Measurements from ENCODE around the gene KDM1B.
"Not testable (repeated sequence)": the region's sequence is repeated elsewhere in the genome, so short reads cannot be mapped to it uniquely, and the experiment has no call there.

The KDM1B gene

DNA sequence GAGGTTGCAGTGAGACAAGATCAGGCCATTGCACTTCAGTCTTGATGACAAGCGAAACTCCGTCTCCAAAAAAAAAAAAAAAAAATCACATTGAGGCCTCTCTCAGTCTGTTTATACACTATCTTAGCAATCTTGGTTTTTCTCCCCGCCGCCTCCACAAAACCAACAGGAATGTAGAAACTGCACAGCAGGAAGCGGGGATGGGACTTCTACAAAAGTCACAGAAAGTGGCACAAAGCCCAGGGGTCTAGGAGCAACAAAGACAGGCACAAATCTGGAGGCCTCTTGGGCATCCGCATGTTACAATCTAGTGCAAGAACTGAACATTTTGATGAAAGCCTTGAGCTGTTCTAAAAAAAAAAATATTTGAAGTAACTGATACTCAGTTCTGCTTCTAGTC, 48.6 kb downstream of the KDM1B start:
- no peak for DNase-seq

DNA sequence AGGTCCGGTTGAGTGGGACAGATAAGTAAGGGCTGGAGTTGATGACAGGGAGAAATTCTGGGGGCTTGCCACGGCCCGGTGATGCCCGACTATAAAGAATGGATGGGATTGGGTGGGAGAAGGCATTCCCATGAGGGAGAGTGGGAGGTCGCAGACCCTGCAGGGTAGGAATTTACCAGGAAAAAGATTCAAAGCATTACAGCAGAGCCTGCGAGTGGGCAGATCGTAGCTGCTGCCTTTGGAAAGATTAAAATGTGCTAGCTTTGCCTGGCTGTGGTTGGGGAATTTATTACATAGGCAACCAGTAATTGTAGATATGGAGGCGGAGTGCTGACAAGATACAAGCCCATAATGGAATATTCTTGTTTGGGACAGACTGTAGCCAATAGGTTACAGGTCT, 49.5 kb downstream of the KDM1B start:
- DNase-seq = no peak

DNA sequence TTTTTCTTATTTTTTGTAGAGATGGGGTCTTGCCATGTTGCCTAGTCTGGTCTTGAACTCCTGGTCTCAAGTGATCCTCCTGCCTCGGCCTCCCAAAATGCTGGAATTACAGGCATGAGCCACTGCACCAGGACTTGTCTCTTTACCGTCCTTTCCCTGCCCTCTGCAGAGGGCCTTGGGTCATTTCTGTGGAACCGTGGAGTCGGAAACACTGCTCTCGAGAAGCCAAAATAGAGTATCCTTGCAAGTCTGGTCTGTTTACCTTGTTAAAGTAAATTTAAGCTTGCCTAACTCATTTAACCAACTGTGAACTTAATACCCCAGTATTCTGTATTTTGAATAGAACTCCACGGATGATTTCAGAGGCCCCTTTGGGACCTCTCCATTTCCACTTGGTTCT, 51.4 kb downstream of the KDM1B start:
- DNase-seq = no peak

DNA sequence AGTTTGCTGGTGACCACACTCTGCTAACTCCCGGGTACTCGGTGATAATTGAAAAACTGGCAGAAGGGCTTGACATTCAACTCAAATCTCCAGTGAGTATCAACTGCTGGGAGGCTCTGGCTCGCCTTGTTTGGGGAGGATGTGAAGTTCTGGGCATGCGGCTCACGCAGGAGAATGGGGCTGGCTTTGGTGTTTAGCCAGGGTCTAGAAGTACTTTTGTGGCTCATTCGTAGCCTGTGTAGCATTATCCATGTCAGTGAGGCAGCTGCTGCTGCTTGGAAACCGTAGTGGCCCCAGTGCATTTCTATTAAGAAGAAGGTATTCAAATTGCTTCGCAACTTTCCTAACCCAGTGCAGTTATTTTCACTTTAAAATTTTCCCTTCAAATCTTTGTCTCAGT, 52.2 kb downstream of the KDM1B start:
- DNase-seq = no peak

DNA sequence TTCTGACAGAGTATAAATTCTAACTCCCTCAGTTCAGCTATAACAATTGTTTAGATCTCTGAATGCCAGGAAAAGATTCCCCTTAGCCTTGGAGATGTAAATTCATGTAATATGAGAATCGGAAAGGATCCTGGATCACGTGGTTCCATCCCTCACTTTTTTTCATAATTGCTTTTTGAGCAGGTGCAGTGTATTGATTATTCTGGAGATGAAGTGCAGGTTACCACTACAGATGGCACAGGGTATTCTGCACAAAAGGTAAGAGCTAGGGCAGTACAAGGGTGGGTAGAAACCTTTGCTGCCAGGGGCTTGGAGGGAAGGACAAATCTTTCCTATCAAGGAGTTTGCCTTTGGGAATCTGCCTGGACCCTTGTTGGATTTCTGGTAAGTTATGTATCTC, 52.7 kb downstream of the KDM1B start:
- no peak for DNase-seq

DNA sequence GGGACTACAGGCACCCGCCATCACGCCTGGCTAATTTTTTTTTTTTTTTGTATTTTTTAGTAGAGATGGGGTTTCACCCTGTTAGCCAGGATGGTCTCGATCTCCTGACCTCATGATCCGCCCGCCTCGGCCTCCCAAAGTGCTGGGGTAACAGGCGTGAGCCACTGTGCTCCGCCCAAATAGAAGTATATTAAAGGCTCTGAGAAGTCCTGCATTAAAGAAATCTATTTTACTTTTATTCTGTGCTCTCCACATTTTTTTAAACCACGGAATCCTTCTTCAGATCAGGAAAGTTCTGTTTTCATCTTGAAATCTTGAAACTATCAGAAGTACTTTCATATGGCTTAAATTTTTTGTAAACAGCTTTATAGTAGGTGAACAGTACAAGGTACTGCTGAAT, 53.6 kb downstream of the KDM1B start:
- DNase-seq = not testable (repeated sequence)

DNA sequence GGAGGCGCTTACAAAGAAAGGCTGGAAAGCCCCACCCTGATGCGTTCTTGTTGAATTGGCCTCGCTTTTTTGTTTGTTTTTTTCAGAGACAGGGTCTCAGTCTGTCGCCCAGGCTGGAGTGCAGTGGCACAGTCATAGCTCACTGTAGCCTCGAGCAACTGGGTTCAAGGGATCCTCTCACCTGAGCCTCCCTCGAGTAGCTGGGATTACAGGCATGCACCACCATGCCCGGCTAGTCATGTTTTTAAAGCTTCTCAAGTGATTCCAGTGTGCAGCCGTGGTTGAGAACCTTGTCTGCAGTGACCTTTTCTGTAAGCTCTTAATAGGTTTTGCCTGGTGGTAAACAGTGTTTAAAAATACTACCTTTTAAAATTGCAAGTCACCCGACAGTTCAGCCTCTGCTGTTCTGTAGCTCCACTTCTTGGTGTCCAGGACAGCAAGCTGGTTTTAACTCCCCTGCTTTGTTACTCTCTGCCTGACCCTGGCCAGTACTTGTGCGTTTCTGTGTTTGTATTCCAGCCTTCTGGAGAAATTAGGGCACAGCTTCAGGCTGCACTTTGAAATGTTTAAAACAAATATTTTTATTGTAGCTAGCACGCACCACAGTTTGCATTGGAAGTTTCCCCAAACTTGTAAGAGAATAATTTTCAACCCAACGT, 54.4 kb downstream of the KDM1B start:
- no peak for DNase-seq

DNA sequence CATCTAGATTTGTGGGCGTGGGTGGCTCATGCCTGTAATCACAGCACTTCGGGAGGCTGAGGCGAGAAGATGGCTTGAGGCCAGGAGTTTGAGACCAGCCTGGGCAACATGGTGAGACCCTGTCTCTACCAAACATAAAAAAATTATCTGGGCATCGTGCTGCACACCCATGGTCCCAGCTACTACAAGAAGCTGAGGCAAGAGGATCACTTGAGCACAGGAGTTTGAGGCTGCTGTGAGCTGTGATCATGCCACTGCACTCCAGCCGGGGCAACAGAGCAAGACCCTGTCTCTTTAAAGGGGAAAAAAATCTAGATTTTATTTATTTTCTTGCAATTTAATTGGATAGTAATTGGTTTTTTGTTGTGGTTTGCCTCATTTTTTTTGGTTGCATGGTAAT, 55.5 kb downstream of the KDM1B start:
- no peak for DNase-seq

DNA sequence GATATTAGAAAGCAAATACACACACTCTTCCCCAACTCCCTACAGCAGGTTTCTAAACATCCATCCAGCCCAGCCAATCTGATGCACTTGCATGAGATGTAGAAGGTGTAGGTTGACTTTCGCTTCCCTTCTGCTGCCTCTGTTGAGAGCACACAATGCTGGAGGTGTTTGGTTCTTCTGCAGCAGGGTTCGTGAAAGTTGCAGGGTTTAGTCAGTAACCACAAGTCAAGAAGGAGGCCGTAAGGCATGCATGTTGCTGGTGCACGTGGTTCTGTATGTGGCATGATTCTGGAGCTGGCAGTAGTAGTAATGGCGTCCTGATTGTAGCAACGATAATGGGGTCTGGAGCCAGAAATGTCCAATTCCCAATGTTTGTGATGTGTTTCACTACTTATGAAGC, 56.1 kb downstream of the KDM1B start:
- DNase-seq = no peak

DNA sequence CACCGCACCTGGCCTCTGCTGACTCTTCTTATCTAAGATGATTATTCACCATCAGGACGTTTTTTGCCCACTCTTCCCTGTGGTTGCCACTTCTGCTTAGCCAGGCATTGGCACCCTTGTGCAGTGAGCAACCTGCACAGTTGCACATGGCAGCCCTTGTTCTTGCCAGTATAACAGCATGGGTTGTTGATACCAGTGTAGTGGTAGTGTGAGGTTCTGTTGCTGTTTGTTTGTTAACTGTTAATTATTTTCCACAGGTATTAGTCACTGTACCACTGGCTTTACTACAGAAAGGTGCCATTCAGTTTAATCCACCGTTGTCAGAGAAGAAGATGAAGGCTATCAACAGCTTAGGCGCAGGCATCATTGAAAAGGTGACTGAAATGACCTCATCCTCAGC, 57.0 kb downstream of the KDM1B start:
- DNase-seq = no peak

DNA sequence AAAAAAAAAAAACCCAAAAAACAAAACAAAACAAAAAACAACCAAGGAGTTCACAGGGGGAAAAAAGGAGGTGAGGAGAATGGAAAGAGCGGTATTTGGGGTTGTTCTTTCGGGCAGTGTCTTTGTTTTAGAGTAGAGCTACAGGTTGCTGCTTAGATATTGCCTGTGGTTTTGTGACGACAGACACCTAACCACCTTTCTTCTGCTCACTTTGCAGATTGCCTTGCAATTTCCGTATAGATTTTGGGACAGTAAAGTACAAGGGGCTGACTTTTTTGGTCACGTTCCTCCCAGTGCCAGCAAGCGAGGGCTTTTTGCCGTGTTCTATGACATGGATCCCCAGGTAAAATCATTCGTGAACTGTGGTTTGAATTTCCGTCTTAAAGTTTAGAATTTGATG, 58.2 kb downstream of the KDM1B start:
- DNase-seq = no peak

DNA sequence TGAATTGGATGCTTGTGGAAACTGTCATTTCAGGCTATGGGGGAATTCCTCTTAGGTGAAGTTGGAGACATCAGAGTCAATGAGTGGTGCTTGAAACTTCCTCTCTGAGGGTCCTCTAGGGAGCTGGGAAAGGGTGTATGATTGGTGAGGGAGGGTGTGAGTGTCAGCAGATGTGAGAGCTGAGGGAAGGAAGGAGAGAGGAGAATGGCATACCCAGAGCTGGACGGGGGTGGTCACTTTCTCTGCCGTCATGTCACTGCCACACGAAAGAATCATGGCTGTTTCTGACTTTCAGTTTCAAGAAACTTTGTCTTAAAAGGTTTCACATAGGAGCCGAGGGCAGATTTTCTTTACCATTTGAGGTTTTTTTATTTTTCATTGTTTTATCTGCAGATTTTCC, 58.8 kb downstream of the KDM1B start:
- no peak for DNase-seq

DNA sequence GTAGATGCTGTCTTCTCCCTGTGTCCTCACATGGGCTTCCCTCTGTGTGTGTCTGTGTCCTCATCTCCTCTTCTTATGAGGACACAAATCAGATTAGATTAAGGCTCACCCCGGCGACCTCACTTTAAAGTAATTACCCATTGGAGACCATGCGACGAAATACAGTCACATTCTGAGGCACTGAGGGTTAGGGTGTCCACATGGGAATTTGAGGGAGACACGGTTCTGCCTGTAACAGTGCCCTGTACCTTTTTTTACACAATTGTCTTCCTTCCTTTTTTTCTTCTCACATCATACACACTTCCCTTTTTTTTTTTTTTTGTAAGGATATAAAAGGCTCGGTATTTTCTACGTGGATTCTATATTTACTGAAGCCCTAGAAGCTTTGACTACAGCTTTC, 60.2 kb downstream of the KDM1B start:
- peak; percentile 63 for DNase-seq

DNA sequence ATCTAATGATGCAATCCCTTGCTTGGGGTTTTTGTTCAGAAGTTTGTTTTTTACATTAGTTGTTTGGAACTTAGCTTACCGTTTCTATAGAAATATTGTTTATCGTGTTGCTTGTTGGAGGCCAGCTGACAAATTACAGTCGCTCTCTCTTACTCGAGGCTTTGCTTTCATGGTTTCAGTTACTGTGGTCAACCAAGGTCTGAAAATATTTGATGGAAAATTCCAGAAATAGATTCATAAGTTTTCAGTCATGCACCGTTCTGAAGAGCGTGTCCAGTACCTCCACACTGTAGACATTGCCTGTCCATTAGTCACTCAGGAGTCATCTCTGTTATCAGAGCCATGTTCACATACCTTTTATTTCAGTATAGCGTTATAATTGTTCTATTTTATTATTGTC, 61.2 kb downstream of the KDM1B start:
- DNase-seq = no peak

DNA sequence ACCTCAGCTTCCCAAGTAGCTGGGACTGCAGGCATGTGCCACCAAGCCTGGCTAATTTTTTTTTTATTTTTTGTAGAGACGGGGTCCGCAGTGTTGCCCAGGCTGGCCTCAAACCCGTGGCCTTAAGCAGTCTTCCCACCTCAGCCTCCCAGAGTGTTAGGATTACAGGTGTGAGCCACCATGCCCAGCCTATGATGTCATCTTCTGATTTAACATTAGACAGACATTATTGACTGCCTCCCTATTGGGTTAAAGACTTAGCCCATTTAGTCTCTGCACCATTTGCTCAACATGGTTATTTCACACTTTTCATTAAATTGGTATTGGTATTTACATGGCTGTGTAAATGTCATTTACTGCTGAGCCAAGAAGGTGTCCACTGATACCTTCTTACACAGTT, 63.0 kb downstream of the KDM1B start:
- no peak for DNase-seq

DNA sequence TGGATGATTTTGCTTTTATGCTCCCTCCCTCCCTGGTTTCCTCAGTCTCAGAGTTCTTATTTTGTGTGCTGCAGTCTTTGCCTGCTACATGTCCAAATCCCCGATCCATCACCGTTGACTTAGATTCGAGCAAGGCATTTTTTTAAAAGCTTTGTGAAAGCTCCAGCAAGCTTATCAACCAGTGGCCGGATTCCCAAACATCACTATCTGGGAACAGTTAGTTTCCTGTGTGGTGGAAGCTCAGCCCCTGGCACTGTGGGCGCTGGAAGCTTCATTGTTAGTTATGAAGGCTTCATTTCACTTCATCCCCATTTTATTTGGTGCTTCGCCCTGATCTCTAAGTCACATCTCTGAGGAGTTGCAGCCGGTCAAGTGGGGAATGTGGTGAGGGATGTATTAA, 64.4 kb downstream of the KDM1B start:
- DNase-seq = no peak

DNA sequence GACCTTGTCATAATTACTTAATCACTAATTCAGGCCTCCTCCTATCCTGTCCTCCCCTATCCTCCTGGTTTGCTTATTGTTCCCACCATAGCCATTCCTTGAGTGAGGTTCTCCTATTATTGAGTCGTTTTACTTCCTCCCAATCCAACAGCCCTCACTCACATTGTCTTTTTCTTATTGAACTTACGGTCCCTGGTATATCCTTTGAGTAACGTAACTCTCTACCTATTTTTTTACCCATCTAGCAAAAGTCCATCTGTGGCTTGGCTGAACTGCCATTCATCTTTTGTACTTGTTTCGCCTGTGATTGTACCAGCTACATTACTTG, 66.0 kb downstream of the KDM1B start:
- no peak for DNase-seq

DNA sequence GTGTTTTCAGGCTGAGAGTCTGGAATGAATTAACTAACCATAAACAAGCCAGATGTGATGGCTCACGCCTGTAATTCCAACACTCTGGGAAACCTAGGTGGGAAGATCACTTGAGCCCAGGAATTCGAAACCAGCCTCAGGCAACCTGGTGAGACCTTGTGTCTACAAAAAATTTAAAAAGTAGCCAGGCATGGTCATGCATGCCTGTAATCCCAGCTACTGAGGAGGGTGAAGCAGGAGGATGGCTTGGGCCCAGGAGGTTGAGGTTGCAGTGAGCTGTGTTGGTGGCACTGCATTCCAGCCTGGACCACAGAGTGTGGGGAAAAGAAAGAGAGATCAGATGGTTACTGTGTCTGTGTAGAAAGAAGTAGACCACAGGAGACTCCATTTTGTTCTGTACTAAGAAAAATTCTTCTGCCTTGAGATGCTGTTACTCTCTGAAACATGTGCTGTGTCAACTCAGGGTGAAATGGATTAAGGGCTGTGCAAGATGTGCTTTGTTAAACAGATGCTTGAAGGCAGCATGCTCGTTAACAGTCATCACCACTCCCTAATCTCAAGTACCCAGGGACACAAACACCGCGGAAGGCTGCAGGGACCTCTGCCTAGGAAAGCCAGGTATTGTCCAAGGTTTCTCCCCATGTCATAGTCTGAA, 71.4 kb downstream of the KDM1B start:
- not testable (repeated sequence) for DNase-seq

DNA sequence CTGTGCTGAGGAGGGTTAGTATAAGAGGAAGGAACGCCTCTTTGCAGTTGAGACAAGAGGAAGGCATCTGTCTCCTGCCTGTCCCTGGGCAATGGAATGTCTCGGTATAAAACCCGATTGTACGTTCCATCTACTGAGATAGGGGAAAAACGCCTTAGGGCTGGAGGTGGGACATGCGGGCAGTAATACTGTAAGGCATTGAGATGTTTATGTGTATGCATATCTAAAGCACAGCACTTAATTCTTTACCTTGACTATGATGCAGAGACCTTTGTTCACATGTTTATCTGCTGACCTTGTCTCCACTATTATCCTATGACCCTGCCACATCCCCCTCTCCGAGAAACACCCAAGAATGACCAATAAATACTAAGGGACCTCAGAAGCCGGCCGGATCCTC, 71.9 kb downstream of the KDM1B start:
- not testable (repeated sequence) for DNase-seq

DNA sequence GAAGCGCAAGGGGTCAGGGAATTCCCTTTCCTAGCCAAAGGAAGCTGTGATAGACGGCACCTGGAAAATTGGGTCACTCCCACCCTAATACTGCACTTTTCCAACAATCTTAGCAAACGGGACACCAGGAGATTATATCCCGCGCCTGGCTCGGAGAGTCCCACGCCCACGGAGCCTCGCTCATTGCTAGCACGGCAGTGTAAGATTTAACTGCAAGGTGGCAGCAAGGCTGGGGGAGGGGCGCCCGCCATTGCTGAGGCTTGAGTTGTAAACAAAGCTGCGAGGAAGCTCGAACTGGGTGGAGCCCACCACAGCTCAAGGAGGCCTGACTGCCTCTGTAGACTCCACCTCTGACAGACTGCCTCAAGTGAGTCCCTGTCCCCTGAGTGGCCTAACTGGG, 73.4 kb downstream of the KDM1B start:
- not testable (repeated sequence) for DNase-seq

DNA sequence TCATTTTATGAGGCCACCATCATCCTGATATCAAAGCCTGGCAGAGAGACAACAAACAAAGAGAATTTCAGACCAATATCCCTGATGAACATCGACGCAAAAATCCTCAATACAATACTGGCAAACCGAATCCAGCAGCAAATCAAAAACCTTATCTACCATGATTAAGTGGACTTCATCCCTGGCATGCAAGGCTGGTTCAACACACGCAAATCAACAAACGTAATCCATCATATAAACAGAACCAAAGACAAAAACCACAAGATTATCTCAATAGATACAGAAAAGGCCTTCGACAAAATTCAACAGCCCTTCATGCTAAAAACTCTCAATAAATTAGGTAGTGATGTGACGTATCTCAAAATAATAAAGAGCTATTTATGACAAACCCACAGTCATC, 76.6 kb downstream of the KDM1B start:
- not testable (repeated sequence) for DNase-seq

DNA sequence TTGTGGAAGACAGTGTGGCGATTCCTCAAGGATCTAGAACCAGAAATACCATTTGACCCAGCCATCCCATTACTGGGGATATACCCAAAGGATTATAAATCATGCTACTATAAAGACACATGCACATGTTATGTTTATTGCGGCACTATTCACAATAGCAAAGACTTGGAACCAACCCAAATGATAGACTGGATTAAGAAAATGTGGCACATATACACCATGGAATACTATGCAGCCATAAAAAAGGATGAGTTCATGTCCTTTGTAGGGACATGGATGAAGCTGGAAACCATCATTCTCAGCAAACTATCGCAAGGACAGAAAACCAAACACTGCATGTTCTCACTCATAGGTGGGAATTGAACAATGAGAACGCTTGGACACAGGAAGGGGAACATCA, 78.5 kb downstream of the KDM1B start:
- not testable (repeated sequence) for DNase-seq

DNA sequence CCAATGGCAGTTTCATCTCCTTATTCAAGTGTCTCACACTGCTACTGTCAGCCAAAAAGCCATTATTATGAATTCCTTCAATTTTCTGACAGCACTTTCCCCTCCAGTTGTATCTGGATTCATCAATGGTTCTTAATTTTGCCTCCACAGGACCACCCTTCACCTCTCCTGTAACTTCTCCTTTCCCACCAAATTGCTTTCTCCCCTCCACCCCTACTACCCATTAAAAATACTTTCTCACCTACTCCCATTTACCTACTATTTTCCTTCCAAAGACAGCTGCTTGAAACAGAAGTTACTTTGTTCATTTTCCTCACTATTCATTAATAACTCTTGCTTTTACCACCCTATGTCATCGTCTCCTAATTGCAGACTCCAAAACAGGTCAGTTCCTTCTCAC, 79.3 kb downstream of the KDM1B start:
- DNase-seq = no peak

DNA sequence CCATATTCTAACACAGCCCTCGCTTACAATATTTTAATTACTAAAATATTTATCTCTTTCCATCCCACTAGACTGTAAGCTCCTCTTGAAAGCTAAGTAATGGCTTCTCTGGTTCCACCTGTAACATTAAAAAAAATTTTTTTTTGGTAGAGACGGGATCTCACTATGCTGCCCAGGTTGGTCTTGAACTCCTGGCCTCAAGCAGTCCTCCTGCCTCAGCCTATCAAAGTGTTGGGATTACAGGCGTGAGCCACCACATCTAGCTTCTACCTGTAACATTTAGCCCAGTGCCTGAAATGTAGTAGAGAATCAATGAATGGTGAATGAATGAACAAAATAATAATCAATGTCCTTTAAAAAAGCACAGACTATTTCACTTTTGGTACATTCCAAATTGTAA, 80.3 kb downstream of the KDM1B start:
- DNase-seq = no peak

DNA sequence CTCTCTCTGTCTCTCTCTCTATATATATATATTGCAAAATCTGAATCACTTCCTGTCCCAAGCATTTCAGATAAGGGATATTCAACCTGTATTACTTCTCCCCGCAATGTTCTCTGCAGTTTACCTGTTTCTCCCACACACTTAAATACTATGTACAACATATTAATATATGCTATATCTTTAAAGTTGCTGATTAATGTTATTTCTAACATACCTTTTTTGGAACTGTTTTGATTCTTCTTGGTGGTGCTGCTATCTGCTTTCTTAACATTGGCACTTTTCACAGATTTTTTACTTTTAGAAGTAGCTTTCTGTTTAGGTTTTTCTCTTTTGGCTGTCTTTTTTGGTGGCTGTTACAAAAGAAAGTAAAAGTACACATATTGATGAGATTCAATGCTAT, 81.9 kb downstream of the KDM1B start:
- DNase-seq = no peak
